ENCODE results near the gene UMAD1.

The UMAD1 gene

DNA sequence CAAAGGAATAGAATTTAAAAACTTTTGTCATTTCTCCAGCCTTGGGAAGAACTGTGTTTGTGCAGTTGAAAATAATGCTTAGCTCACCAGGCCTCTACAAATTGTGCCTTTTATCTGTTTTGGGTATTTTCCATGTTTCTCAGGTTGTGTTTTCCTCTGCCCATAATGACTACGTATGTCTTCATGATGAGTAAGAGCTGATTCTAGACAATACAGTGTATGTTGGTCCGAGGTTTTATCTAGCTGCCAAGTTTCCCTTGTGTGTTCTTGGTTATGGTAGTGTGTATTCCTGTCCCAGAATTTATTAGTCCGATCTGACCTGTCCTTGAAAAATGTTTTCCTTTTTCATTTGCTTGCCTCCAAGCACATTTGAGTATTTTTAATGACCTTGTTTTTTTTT, 244.3 kb downstream of the UMAD1 start:
- TF ChIP-seq, protein P1, sequence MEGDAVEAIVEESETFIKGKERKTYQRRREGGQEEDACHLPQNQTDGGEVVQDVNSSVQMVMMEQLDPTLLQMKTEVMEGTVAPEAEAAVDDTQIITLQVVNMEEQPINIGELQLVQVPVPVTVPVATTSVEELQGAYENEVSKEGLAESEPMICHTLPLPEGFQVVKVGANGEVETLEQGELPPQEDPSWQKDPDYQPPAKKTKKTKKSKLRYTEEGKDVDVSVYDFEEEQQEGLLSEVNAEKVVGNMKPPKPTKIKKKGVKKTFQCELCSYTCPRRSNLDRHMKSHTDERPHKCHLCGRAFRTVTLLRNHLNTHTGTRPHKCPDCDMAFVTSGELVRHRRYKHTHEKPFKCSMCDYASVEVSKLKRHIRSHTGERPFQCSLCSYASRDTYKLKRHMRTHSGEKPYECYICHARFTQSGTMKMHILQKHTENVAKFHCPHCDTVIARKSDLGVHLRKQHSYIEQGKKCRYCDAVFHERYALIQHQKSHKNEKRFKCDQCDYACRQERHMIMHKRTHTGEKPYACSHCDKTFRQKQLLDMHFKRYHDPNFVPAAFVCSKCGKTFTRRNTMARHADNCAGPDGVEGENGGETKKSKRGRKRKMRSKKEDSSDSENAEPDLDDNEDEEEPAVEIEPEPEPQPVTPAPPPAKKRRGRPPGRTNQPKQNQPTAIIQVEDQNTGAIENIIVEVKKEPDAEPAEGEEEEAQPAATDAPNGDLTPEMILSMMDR (IDR thresholded peaks at IDR 0.05): no peak
- no peak for TF ChIP-seq ZFX (IDR thresholded peaks at IDR 0.05; ENCODE audit: borderline replicate concordance)
- H3K27ac ChIP-seq: no peak overlapping the region

DNA sequence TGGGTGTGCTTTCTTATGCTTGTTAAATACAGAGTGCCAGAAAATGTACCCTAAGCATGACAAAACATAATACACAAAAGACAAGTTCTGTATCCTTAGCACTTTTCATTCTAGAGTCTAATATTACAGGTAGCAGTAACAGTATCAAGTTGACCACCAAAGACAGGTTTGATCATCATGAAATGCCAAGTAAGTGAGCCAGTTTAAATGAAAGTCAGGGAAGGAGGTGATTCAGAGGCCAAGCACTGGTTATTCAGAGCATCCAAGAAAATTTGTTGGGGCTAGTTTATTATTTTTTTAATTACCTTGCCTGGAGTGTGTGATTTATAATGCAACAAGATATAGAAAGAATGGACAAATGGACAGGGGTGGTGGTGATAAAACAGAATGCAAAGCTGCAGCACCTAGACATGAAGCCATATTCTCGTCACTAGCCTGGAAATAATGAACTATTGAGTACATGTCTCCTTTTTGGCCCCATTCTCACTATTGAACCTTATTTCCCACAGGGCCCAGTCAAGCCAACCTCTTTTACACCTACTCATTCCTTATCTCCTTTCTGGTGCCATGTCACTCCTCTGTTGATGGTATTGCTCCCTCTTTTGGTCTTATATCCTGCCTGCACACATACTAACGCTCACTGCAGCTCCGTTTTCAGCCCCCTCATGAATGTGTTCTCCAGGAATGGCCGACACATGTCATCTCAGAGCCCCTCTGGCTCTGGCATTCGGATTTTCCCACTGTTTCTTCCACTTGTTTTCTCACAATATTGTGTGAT, 249.4 kb downstream of the UMAD1 start:
- H3K27ac ChIP-seq: no peak overlapping the region
- TF ChIP-seq ZFX (IDR thresholded peaks at IDR 0.05; ENCODE audit: borderline replicate concordance): no peak
- TF ChIP-seq, protein P1 (IDR thresholded peaks at IDR 0.05): no peak

DNA sequence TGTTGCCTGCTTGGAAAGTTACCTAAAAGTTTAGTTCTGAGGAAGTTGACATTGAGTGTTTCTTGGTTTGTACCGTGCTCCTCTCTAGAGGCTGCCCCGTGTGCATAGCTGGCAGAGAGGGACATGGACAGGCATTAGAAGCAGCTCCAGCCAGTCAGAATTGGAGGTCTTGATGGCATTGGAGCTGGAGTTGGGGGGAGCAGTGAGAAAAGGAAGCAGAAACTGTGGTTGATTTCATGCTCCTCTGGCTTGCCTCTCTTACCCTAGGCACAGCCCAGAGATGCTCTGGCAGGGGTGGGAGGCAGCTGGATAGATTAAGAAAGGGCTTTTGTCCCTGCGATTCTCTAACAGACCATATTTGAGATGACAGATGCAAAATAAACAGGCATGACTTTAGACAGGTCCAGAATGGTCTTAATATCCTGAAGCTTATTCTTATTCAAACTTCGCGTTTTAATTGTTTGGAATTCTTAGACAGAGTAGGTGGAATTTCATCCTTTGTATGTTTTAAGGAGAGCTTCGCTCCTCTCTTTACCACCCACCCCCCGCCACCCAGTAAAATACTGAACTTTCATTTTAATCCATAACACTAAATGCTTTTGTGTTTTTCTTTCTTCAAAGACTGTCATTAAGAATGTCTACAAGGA, 254.6 kb downstream of the UMAD1 start:
- H3K27ac ChIP-seq: no peak overlapping the region
- TF ChIP-seq ZFX (IDR thresholded peaks at IDR 0.05; ENCODE audit: borderline replicate concordance): no peak
- TF ChIP-seq, protein P1 (IDR thresholded peaks at IDR 0.05): no peak

DNA sequence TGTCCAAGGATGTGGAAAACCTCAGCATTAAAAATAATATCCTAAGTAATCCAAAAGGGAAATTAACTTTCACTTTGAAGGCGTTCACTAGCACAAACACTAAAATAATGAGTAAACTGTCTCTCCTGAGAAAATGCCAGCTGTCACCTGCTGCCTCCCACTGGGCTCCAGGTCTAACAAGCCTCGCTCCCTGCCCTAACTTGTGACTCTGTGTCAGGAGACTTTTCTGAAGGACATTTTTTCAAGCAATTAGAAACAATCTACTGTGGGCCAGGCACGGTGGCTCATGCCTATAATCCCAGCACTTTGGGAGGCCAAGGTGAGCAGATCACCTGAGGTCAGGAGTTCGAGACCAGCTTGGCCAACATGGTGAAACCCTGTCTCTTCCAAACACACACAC, 255.2 kb downstream of the UMAD1 start:
- no peak for TF ChIP-seq ZFX (IDR thresholded peaks at IDR 0.05; ENCODE audit: borderline replicate concordance)
- TF ChIP-seq, protein P1 (IDR thresholded peaks at IDR 0.05): no peak
- no peak overlapping the region for H3K27ac ChIP-seq

DNA sequence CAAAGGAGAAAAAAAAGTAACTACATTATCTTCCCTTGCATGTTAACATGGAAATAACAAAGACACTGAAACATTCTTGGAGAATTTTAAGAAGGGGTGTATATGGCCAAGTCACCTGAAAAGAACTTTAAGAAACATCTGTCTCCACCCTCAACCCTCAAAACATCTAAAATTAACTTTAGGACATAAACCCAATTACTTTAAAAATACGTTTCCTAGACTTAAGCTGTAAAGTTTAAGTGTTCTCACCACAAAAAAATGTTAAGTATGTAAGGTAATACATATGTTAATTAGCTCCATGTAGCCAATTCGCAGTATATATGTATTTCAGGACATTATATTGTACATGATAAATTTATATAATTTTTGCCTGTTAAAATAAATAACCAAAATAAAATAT, 257.0 kb downstream of the UMAD1 start:
- TF ChIP-seq, protein P1 (IDR thresholded peaks at IDR 0.05): no peak
- TF ChIP-seq ZFX (IDR thresholded peaks at IDR 0.05; ENCODE audit: borderline replicate concordance): no peak
- H3K27ac ChIP-seq: no peak overlapping the region

DNA sequence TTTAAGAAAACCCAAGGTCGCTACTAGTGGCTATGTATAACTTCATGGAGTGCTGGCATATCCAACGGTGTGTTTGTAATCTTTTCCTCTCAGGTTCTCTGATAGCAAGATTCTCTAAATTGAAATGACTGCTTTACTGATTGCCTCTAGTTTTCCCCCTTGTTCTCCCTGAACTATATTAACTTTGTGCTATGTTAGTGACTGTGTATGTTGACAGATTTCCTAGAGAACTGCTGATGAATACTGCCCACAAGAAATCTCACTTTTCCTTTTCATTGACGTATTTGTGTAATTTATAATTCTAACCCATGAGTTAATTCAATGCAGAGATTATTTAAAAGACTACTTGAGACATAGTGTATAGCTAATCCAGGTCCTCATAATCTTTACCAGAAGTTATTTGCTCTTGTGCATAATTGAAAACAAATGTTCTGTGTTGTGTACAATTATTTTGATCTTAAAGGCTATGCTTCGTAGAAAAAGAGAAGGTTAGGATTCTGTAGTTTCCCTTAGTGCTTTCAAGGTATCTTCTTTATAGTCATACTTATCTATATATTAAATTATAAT, 257.5 kb downstream of the UMAD1 start:
- no peak for TF ChIP-seq ZFX (IDR thresholded peaks at IDR 0.05; ENCODE audit: borderline replicate concordance)
- TF ChIP-seq, protein P1 (IDR thresholded peaks at IDR 0.05): no peak
- no peak overlapping the region for H3K27ac ChIP-seq

DNA sequence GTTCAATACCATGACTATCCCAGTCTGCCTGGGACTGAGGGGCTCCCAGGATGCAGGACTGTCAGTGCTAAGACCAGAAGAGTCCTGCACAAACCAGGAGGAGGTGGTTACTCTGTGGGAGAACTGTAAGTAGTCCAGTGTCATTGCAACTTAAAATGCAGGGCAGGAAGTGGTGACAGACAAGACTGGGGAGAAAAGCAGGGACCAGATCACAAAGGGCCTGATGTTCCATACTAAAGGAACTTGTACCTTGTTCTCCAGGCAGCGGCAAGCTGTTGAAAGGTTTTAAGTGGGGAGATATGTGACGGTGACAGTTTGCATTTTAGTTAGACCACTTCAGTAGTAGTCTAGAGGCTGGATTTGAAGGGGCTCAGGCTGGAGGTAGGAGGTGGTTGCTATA, 262.3 kb downstream of the UMAD1 start:
- no peak overlapping the region for H3K27ac ChIP-seq
- no peak for TF ChIP-seq ZFX (IDR thresholded peaks at IDR 0.05; ENCODE audit: borderline replicate concordance)
- TF ChIP-seq, protein P1 (IDR thresholded peaks at IDR 0.05): no peak

All from 22Rv1 (cell line).